ENCODE data around the gene CFAP47.

DNA sequence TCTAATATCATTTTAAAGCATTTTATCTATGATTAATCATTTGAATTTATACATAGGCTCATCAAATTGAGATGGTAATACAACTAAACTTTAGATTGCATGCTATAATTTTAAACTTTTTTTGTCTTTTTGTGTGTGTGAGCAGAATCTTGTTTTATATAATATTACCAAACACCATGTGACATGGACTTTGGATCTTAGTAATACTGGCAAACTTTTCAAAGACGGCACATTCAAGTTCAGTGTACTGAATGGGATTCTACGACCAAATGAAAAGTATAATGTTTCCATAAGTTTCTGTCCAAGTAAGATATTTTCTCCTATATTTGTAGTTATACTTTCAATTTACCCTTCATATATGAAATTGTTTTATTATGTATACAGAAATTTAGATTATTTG lies 116.0 kb downstream of the CFAP47 start:
- no peak for TF ChIP-seq TAF1 (IDR thresholded peaks at IDR 0.05; ENCODE audit: borderline replicate concordance, insufficient read depth, low read length)
- no peak for TF ChIP-seq POLR2AphosphoS5 (IDR thresholded peaks at IDR 0.05; ENCODE audit: low read depth, low read length)
- TF ChIP-seq, protein P1, sequence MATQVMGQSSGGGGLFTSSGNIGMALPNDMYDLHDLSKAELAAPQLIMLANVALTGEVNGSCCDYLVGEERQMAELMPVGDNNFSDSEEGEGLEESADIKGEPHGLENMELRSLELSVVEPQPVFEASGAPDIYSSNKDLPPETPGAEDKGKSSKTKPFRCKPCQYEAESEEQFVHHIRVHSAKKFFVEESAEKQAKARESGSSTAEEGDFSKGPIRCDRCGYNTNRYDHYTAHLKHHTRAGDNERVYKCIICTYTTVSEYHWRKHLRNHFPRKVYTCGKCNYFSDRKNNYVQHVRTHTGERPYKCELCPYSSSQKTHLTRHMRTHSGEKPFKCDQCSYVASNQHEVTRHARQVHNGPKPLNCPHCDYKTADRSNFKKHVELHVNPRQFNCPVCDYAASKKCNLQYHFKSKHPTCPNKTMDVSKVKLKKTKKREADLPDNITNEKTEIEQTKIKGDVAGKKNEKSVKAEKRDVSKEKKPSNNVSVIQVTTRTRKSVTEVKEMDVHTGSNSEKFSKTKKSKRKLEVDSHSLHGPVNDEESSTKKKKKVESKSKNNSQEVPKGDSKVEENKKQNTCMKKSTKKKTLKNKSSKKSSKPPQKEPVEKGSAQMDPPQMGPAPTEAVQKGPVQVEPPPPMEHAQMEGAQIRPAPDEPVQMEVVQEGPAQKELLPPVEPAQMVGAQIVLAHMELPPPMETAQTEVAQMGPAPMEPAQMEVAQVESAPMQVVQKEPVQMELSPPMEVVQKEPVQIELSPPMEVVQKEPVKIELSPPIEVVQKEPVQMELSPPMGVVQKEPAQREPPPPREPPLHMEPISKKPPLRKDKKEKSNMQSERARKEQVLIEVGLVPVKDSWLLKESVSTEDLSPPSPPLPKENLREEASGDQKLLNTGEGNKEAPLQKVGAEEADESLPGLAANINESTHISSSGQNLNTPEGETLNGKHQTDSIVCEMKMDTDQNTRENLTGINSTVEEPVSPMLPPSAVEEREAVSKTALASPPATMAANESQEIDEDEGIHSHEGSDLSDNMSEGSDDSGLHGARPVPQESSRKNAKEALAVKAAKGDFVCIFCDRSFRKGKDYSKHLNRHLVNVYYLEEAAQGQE (IDR thresholded peaks at IDR 0.05; ENCODE audit: insufficient read depth in 1 of 2, low read depth in 2 of 2, low read length in 2 of 2), result no peak
- TF ChIP-seq FOXP2 (optimal IDR thresholded peaks at IDR 0.05; ENCODE audit: borderline replicate concordance, extremely low read depth, extremely low read length, insufficient read depth), result no peak
- no peak for TF ChIP-seq SIN3A (IDR thresholded peaks at IDR 0.05; ENCODE audit: borderline replicate concordance, insufficient read depth, low read length)
